Activated naive CD8-positive, alpha-beta T cell treated with anti-CD3 and anti-CD28 coated beads, Interleukin-2, amount 50 U/mL, for 16 hours (primary cell): ENCODE data around the gene BRSK2.
"Not testable (repeated sequence)": the region's sequence is repeated elsewhere in the genome, so short reads cannot be mapped to it uniquely, and the experiment has no call there.

Source experiments
- DNase-seq: peaks from one replicate; pipeline ENCODE4 v3.0.0-alpha.2; 2020; ENCODE audit warnings: low read depth, low spot score

The BRSK2 gene

DNA sequence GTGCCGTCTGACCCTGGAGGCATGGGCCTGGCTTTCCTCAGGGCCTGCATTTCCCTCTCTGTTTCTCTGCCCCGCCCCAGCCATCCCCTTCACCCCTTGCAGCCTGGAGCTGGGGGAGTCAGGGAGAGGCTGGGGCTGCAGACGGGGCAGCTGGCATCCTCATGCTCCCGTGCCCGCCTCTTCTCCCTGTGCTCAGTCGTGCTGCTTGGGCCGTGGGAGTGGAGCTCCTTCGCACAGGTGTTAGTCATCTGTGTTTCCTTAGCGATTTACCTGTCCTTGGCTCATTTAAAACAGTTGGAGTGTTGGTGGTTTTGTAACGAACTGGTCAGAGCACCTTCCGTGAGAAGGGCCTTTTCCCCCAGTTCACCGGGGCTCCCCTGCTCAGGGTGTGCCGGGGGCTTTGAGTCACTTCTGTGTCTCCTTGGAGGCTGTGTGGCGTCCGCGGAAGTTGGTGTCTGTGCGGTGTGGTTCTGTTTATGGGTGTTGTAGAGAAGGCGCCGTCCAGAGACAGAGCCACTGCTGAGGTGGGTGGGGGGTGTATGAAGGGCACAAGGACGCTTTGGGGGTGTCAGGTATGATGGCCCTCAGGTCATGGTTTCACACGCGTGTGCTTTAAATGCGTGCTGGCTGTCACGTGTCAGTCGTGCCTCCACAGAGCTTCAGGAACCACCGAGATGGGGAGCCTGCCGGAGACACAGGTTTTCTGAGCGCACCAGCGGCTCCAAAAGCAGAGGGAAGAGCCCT is 19.5 kb downstream of the BRSK2 start:
- DNase-seq, result no peak

GRCh38 chr11:1409852-1410125 is 20.1 kb downstream of the BRSK2 start:
- DNase-seq, result not testable (repeated sequence)

DNA sequence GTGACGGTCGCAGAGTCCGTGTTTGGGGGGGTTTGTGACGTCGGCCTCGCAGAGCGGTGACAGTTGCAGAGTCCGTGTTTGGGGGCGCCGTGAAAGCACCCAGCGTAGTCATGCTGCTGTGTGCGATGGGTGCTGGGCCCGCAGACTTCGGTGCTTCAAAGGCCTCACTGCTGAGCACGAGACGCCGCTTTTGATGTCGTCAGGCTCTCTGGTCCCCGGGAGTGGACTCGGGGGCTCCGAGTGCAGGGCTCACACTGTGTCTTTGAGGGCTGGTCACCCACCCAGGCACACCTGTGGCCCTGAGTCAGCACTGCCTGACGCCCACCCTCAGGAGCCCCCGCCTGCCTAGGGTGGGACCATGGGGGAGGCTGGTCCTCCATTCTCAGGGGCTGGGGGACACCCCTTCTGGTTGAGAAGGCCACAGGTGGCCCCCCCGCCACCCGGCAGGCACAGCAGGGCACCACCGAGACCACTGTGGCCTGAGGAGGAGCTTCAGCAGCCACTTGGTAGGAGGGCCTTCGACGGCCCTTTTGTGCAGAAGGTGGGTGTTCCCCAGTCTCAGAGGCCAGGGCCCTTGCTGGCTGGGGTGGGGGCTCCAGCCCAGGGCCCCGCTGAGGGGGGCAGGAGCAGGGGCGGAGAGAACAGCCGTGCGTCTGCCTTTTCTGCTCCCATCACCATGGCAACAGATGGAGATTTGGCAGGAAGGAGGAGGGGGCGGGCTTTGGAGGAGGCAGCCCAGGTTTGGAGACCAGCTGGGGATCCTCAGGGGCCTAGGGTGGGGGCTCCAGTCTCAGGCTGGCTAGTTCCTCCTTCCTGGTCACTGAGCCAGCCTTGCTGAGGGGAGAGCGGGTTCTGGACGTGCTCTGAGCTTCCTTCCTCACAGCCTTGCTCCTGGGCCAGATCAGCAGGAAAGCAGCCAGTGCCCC is 20.9 kb downstream of the BRSK2 start:
- DNase-seq, result no peak

DNA sequence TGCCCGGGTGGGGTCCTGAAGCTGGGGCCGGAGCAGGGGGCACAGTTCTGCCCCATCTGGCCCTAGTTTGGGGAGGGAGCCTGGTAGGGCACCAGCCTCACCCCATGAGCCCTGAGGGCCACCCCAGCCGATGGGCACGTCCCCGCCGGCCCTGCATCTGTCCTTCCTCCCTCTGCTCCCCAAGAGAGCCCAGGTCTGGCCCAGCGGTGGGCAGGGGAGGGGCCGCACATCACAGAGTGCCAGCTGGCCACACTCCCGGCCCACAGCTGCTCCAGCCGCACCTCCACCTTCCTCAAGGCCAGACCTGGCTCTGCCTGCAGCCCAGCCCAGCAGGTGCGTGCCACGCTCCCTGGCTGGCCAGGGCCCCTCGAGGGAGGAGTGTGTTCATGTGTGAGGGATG is 21.6 kb downstream of the BRSK2 start:
- no peak for DNase-seq

GRCh38 chr11:1411739-1412138 is 22.0 kb downstream of the BRSK2 start:
- DNase-seq, result not testable (repeated sequence)

GRCh38 chr11:1412377-1413095 is 22.8 kb downstream of the BRSK2 start:
- DNase-seq, result no peak

DNA sequence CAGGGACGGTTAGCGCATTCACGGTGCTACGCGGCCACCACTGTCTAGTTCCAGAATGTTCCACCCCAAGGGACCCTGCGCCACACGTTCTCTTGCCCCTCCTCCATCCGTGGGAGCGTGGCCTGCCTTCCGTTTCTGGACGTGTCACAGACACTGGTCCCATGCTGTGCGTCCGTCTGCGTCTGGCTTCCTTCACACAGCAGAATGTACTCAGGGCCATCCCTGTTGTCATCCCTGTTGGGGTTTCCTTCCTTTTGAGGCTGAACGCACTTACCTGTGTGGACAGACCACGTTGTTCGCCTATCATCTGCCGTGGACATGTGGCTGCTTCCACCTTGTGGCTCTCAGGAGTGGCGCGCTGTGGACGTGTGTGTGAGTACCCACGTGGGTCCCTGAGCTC is 24.9 kb downstream of the BRSK2 start:
- no peak for DNase-seq

- DNase-seq, result no peak
These were observed 25.9 kb downstream of the BRSK2 start for GRCh38 chr11:1415631-1416030.

DNA sequence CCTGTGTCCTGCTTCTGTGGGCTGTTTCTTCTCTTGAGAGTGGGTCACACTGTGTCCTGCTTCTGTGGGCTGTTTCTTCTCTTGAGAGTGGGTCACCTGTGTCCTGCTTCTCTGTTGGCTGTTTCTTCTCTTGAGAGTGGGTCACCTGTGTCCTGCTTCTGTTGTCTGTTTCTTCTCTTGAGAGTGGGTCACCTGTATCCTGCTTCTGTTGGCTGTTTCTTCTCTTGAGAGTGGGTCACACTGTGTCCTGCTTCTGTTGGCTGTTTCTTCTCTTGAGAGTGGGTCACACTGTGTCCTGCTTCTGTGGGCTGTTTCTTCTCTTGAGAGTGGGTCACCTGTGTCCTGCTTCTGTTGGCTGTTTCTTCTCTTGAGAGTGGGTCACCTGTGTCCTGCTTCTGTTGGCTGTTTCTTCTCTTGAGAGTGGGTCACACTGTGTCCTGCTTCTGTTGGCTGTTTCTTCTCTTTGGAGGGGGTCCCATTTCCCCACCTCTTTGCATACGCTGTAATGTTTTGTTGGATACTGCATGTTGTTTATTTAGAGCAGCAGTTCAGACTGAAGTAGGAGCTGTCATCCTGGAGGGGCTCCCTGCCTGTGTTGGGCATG is 28.6 kb downstream of the BRSK2 start:
- not testable (repeated sequence) for DNase-seq

- no peak for DNase-seq
These were observed 30.1 kb downstream of the BRSK2 start for GRCh38 chr11:1419811-1420210.

- DNase-seq, result no peak
These were observed 31.6 kb downstream of the BRSK2 start for GRCh38 chr11:1421291-1421690.

DNA sequence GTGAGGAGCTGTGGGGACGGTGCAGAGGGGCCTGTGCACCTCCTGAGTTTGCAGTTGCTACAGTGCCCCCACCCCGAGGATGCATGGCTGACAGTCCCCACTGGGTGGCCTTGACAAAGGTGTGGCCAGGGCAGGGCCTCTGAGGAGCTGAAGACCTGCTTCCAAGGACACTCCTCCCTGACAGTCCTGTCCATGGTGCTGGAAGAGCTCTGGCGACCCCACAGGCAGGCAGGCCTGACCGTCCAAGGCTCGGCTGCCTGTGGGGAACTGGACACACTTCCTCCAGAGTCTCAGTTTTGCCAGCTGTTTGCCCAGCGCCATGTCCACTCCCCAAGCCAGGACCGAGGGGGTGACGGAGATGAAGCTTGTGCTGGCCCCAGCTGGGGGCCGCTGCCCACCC is 32.7 kb downstream of the BRSK2 start:
- no peak for DNase-seq

GRCh38 chr11:1422981-1423380 is 33.2 kb downstream of the BRSK2 start:
- DNase-seq, result no peak

- DNase-seq, result not testable (repeated sequence)
These were observed 33.7 kb downstream of the BRSK2 start for GRCh38 chr11:1423406-1423805.

DNA sequence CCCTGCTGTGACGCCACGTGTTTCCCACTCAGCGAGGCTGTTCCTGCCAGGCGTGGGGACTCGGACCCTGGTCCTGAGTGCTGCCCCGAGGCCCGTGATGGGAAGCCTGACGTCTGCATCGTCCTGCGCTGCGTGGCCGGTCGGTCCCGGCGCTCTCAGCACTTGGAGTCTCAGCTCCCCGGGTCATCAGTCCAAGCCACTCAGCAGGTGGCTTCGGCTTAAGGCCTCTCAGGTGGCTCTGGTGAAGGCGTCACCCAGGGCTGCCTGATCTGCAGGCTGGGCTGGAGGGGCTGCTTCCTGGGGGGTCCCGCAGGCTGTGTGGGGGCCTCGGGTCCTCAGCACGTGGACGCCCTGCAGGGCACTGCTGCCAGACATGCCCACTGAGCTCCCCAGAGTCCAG is 35.3 kb downstream of the BRSK2 start:
- no peak for DNase-seq

- no peak for DNase-seq
These were observed 35.7 kb downstream of the BRSK2 start for GRCh38 chr11:1425439-1425838.

DNA sequence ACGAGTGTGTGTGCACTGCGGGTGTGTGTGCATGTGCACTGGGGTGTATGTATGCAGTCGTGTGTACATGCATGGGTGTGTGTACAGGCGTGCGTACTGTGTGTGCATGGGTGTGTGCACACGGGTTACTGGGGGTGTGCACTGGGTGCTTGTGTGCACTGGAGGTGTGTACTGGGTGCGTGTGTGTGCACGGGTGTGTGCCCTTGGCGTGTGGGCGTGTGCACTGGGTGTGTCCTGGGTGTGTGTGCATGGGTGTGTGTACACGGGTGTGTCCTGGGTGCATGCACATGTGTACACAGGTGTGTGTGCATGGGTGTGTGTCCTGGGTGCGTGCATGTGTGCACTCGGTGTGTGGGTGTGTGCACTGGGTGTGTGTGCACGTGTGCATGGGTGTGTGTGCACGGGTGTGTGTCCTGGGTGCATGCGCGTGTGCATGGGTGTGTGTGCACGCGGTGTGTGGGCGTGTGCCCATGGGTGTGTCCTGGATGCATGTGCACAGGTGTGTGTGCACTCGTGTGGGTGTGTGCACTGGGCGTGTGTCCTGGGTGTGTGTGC is 39.1 kb downstream of the BRSK2 start:
- DNase-seq, result no peak

DNA sequence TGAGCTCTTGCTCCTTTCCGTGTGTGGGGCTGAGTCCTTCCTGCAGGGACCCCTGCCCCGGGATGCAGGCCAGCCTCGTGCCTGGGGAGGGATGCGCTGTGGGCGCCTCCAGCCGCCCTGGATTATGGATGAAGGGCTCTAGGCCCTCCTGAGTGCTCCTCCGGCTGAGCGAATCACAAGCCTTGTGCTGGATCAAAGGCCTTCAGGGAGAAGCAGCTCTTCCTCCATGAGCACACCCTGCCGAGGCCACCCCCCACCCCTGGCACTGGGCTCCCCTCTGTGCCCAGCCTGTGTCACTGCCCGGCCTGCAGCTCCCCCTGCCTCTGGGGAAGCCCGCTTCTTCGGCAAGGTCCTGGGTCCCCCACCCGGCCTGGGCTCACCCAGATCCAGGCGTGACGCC is 43.8 kb downstream of the BRSK2 start:
- no peak for DNase-seq

DNA sequence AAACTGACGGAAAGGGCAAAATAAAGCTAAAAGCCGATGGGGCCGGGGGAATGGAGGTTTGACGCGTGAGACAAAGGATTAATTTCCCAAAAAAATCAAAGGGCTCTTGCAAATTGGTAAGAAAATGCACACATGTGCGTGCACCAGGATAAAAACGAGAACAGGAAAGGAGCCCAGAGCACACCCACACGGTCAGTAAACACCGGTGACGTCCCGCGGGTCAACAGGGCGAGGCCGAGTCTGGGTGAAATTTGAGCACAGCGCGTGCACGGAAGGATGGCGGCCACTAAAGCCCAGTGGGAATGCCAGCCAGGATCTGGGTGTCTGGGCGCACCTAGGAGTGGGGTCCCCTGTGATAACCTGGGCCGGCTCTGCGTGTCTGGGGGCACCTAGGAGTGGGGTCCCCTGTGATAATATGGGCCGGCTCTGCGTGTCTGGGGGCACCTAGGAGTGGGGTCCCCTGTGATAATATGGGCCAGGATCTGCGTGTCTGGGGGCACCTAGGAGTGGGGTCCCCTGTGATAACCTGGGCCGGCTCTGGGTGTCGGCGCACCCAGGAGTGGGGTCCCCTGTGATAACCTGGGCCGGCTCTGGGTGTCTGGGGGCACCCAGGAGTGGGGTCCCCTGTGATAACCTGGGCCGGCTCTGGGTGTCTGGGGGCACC is 44.4 kb downstream of the BRSK2 start:
- no peak for DNase-seq

- DNase-seq, result not testable (repeated sequence)
These were observed 45.7 kb downstream of the BRSK2 start for GRCh38 chr11:1435479-1435819.

DNA sequence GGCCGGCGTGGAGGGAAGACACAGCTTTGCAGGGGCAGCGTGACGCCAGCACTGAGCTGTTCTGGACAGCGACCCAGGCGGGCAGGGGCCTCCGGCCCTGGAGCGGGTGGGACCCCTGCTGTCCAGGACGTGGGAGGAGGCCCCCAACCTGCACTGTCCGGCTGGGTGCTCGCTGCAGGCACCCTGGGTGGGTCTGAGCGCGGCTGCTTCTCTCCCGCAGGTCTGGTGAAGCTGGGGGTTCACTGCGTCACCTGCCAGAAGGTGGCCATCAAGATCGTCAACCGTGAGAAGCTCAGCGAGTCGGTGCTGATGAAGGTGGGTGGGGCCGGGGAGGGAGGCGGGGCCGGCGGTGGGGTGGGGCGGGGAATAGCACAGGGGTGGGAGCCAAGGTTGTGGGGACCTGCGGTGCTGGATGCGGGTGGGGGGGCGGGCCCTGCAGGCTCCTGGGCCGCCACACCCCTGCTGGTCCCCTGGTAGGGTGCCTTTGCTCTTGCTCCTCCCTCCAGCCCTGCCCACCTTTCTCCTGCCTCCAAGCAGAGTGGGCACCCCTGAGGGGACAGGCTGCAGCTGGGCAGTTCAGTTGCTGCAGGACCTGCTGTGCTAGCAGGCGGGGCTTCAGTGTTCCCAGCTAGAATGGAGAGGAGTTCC is 46.2 kb downstream of the BRSK2 start:
- DNase-seq, result no peak
